SW 1271 (cell line): ENCODE measurements around the gene TBC1D1.

Experiments
- DNase-seq, 2 experiments: peaks; one replicate each; lab custom pipeline; 2025; lab: John Stamatoyannopoulos, UW

The TBC1D1 gene

DNA sequence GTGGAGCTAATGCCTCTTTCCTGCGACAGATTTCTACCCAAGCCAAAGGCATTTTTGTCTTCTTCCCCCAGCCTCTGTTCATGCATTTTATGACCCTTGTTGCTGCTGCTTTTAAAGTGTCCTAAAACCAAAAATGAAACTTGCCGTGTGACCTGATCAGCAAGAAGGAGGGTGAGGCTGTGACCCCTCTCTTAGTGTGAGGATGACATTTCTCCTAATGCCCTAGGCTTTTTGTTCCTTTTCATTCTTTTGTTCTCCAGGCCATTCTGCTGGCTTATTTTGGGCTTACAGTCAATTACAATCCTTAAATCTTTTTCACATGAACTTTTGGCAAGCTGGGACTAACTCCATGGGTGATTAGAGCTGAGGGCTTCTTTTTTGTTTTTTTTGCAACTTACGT is 103.7 kb downstream of the TBC1D1 start:
- no peak for DNase-seq

DNA sequence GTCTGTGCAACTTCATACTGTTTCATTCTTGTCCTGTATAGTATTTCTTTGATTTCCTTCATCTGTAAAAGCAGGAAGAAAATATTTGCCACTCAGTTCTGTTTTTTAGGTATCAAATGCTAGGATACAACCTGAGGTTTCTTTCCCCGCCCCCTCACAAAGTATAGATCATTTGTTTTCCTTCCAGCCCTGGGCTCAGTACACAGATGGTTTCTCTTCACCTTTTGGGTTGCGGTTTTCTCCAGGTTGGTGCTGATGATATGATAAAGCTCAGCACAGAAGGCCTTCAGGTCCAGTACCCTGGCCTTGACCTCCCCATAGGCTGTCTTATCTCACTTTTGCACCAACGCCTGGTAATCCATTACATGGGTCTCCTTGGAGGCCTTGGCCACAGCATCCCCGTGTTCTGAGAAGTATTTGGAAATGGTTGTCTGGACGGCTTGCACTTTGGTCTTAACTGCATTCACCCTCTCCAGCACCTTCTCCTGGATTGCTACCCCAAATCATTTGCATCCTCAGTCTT is 104.5 kb downstream of the TBC1D1 start:
- no peak for DNase-seq

GRCh38 chr4:37995981-37996775 is 105.3 kb downstream of the TBC1D1 start:
- no peak for DNase-seq

DNA sequence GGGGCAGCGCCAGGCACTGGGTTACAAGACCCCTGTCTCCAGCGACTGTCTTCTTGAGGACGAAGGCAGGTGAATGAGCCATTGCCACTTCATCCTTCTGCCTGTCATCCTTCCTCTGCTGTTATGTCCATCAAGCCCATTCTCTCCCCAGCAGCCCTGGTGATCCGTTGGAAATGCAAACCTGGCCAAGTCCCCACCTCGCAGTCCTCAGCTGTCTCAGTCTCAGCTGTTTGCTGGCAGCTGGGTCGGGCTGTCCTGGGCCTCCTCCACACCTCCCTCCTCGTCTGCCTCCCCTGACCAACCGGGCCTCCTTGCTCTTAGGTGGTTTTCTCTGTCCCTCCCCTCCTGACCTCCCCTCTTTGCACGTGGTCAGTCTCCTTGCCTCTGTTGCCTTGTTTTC is 107.3 kb downstream of the TBC1D1 start:
- no peak for DNase-seq

DNA sequence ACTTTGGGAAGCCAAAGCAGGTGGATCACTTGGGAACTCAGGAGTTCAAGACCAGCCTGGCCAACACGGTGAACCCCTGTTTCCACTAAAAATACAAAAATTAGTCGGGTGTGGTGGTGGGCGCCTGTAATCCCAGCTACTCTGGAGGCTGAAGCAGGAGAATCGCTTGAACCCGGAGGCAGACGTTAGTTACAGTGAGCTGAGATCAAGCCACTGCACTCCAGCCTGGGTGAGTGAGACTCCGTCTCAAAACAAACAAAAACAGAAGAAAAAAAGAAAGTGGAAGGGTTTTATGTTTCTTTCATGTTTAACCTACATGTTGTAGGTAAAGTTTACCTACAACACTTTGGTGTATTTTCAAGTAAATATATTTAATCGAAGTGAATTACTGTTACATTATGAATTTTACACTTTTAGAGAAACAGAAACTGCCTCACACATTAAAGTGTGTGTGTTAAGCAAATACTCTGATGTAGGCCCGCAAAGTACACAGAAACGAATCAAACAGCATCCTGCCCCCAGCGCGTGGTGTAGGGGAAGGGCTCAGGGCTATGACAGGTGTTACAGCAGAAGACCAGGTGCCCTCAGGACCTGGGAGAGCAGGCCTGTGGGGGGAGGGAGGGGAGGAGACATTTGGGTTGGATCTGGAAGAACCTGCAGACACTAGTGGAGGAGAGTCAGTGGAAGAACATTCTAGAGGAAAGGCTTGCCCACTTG is 108.3 kb downstream of the TBC1D1 start:
- no peak for DNase-seq

- no peak for DNase-seq
Observed at GRCh38 chr4:37999965-38000364, 109.1 kb downstream of the TBC1D1 start.

DNA sequence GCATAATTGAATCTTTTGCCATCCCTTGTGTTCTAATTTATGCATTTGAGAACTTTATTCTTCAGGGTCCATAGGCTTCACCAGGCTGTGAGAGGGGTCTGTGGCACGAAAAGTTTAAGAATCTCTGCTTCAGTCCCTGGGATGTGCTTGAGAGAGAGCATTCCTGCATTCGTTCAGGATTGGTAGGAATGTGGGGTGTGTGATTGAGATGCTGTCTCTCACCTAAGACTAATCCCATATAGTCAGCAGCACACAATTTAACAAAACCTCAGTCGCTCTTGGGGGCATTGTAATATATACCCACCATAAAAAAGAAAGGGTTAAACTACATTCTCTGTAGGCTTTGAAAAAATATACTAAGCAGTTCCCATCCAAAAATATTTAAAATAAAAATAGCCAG is 111.0 kb downstream of the TBC1D1 start:
- DNase-seq, result no peak

- DNase-seq, result no peak
Observed at GRCh38 chr4:38002451-38003071, 111.7 kb downstream of the TBC1D1 start.

GRCh38 chr4:38003102-38003501 is 112.2 kb downstream of the TBC1D1 start:
- DNase-seq, result no peak

- no peak for DNase-seq
Observed at GRCh38 chr4:38003628-38004027, 112.7 kb downstream of the TBC1D1 start.

GRCh38 chr4:38004062-38004461 is 113.2 kb downstream of the TBC1D1 start:
- DNase-seq, result no peak

- DNase-seq, result no peak
Observed at GRCh38 chr4:38004887-38005286, 114.0 kb downstream of the TBC1D1 start.

DNA sequence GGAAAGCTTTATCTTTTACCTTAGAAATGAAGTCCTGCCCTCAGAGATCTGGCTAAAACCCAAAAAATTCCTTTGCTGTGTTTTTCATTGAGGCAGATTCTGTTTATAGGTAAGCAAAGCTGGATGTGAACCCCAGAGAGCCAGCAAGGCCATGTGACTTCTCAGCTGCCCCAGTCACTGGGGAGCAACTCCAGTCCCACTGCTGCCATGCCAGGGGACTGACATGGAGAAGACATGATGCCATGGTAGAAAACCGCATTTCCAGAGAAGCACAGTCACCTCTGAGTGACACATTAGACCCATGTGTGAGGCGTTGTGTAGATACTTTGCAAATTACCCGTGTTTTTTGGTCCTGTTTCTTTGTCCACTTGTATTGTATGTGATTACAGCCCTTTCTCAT is 114.8 kb downstream of the TBC1D1 start:
- DNase-seq, result no peak

DNA sequence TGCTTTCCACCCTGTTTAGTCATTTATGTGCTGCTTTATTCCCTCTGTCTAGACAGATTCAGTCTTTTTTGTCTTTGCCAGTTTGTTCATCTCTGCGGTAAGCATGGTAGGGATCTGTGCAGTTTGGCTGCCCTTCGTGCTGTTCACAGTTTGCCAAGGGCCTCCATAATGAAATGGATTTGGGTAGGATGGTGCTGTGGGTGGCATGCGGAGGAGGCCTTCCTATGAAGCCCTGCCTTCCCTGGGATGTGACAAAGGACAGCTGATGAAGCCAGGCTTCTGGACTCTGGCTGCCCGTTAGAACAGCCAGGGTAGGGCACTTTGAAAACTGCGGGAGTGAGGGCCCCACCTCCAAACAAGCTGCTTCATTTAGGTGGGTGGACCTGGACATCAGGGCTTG is 116.8 kb downstream of the TBC1D1 start:
- DNase-seq, result no peak

GRCh38 chr4:38008571-38009021 is 117.7 kb downstream of the TBC1D1 start:
- no peak for DNase-seq

GRCh38 chr4:38009421-38009820 is 118.5 kb downstream of the TBC1D1 start:
- DNase-seq, result no peak

DNA sequence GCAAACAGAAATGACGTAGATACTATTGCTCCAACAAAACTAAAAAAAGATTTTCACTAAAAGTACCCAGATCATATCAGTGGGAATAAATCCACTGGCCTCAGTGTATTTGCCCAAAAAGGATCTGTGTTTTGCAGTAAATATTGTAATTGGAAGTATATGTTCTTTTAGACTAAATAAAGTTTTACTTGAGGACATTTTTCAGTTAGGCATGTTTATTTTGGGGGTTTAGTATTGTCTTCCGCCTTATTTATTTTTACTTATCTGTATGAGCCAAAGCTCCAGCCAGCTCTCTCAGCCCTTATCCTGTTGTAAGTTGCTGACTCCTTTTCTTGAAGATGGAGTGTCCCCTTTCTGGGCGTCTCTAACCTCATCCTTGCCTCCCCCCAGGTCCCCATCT is 119.1 kb downstream of the TBC1D1 start:
- no peak for DNase-seq

GRCh38 chr4:38011511-38012162 is 120.8 kb downstream of the TBC1D1 start:
- DNase-seq, result no peak

DNA sequence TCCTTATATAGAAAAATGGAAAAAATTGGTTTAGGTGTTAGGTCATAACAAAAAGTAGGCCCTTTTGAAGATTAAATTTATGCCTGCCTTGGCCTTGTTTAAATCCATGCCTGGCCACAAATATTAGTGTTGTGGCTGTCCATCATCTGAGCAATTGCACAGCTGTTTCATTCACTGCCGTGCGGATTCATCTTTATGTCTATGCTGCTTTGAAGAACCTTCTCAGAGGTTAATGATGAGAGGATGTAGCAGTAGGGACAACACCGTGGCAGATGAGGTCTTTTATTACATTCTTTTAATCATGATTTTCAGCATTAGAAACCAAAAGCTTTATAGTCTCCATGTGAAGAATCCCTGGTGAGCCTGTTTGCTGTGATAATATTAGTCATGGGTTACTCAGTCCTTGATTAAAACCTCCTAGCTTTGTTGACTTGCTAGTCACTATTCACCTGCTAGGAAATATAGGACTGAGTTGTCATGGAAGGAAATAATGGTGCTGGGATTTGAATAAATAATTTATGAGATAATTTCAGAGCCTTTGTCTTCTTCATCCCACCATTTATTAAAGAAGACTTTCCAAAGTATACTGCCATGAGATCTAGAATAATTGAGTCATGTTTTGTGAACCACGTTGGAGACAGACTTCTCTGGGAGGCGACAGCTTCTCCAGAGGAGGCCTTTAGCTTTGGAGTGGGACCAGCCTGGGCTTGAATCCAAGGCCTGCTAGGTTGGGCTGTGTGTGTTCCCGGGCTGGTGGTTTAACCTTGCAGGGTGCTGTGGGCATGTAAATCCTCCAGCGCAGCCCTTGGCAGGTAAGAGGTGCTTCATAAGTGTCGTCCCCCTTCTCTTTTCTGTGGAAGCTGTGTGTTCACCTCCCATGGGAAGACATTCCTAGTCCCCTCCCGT is 122.8 kb downstream of the TBC1D1 start:
- no peak for DNase-seq

DNA sequence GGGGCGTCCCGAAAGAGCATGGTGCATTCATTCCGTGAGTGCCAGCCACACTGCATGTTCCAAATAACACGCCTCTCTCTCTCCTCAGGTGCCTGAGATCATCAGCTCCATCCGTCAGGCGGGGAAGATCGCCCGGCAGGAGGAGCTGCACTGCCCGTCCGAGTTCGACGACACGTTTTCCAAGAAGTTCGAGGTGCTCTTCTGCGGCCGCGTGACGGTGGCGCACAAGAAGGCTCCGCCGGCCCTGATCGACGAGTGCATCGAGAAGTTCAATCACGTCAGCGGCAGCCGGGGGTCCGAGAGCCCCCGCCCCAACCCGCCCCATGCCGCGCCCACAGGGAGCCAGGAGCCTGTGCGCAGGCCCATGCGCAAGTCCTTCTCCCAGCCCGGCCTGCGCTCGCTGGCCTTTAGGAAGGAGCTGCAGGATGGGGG is 123.6 kb downstream of the TBC1D1 start:
- no peak for DNase-seq

GRCh38 chr4:38015886-38016515 is 125.1 kb downstream of the TBC1D1 start:
- DNase-seq, result no peak
